Stimulated activated CD4-positive, alpha-beta T cell treated with anti-CD3 and anti-CD28 coated beads, Interleukin-15, amount 100 ng/mL, for 1 hour (primary cell): ENCODE measurements around the gene NGDN.

Experiments used
- DNase-seq, 2 donors: peaks; one replicate each; pipeline ENCODE4 v3.0.0-alpha.2; 2020; ENCODE audit warnings: low read depth in 1 of 2, low spot score in 1 of 2

NGDN gene

DNA sequence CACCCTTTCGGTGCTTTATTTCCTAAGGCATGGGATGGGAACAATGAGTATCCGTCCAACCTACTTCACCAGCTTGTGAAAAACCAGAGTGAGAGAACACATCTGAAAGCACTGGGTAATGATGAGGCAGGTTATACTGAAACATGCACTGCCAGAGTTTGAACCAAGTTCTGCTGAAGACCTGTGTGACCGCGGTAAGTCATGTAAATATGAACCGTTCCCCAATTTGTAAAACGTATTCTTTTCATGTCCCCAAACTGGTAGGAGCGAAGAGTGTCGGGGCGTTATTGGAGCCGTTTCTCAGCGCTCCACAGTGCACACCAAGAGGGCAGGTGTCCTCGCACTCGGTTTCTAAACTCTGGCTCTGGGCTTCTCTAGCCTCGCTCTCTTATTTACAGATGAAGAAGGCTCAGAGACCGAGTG lies 788 bp upstream of the NGDN start:
- DNase-seq, result no peak

DNA sequence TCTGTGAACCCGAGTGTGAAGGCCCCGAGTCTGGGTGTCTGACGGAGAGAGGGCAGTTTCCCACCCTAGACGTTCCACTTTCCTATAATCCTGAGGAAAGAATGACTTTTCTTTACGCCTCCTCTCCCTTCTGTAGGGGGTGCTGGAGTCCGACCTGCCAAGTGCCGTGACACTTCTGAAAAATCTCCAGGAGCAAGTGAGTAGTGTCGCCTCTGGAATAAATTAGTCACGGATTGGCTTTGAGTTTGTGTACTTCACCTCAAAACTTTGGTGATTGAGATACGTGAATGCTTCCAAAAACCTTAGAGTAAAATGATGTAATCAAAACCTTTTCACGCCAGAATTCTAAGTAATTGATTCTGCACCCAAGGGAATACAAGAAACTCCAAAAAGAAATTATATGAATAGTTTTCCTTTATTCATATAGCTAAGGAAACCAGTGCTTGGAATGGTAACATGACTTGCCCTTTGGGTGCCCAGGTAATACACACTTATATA lies 452 bp downstream of the NGDN start:
- peak; percentile 2 to 4 for DNase-seq

DNA sequence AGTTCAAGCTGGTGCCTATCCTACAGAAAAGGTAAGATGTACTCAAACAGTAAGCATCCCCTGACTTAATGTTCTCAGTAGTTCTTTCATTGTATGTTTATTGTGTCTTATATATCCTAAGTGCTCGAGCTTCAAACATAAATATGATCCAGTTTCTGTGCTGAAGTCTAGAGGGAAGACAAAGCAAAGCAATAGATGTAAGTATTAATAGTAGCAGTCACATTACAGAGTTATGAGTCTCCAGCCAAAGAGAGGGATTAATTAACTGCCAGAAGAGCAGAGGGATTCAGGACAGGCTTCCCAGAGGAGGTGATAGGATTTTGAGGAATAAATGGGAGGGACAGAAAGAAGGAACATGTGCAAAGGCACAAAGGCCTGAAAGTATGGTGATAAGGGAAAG lies 1.4 kb downstream of the NGDN start:
- no peak for DNase-seq

DNA sequence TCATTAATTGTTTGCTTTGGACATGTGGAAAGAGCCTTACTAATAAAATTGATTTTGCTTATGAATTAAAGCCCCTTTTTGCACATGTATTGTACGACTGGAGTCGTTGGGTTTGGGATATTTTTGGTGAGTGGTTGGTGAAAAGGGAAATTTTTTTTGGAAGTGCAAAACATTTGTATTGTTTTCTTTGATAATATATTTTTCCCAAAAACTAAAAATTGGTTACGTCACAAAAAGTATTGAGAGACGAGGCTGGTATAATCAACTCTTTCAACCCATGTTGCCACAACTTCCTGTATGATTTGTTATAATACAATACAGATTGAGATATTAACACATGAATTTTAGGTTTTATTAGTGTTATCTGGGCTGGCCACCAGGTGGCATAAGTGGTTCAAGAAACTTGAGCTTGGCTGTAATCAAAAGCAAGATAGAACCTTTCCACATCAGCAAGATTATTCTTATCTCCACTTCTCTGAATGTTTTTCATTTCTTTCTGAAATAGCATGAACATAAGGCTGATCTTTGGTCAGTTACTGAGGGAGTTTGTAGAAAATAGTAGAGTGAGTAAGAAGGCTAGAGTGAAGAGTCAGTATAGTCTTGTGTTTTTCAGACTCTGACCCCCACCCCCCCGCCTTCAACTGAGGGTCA lies 8.7 kb downstream of the NGDN start:
- DNase-seq, result peak; percentile 25 to 28

DNA sequence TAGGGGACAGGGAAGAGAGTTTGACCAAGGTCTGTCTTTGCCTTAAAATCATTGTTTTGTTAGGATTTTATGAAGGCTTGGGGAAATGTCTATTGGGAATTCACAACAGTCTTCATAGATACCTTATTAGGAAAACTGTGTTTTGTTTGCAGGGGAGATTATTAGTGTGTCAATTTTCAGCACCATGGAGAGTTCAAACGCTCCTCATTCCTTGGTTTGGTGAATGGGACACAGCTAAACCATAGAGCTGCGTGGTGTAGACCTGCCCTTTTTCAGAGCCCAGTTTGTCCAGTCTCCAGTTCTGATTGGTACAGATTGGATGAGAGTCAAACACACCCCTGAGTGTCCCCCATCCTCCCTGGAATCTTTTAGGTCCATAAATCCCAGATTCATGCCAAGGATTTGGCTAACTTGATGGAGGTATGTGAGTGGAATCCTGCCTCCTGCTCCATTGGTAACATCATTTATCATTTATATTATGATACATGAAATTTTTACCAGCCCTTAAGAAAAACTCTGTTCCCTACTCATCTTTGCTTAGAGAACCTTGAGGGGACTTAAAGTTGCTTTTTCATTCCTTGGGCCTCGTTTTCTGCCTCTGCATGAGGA lies 12.0 kb downstream of the NGDN start:
- no peak for DNase-seq

DNA sequence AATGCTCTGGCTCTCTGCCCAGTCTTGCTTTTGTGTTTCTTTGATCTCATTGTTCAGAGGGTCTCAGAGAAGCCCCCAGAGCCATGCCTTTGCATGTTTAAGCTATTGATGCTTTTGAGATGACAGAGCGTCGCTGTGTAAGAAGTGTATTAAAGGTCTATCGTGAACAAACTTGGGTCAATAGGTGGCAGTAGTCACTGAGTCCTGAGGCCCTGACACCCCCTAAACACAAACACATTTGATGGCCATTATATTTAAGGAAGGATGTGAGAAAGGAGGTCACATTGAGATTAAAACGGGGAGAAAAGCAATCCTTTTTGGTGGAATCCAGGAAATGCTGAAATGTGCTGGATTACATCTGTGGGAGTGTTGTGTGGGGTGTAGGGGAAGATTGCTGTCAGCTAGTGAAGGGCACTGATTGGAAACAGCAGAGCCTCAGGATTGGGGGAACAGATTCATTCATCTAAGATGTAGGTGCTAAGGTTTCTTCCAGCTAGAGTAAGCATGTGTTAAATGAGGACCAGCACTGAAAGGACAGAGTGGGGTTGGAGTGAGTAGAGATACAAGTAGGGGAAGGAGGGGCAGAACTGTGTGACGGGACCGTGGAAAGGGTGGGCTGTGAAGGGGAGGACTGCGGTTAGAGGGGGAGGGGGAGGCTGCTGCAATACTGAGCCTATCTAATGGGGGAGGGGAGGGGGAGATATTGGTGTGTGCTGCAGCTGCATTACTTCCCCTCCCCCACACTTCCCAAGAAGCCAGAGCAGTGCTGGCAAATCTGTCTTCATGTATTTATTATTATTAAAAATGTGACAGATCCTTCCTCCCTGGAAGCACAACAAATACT lies 12.7 kb downstream of the NGDN start:
- no peak for DNase-seq

DNA sequence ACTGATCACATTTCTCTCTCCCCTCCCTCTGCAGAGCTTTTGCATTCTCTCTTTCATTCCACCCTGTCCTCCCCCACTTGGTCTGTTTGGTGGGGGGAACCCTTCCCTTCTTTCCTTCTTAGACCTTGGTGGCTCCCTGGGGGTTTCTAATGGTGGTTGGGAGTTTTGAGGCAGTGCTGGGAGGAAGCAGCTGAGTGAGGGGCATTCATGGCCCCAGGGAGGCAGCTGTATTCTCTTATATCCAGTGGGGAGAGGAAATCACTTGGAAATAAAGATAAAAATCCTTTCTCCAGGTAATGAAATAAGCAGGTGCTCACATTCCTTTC lies 13.3 kb downstream of the NGDN start:
- no peak for DNase-seq

DNA sequence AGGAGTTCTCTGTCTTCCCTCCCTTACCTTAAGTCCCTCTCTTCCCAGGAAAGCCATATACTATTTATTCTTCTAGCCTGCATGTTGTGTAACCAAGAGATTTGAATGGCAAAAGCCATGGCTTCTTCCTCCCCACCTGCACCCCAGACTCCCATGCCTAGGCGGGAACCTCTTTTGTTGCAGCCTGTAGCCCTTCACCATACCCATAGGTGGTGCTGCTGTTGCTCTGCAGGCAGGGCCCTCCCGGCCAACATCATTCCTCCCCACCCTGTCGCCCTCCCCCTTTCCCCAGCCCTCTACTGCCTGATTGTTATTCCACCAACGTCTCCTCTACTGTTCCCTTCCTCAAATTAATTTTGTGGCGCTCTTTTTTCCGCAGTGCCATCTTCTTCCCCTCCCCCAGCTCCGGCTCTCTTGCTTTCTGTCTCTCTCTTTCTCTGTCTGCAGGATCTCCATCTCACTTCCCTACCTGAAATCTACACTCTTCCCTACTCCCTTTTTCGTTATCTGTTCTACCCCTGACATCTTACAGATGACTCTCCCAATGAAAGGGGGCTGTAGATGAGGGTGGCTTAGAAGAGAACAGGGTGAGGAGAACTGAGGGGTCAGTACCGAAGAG lies 13.8 kb downstream of the NGDN start:
- DNase-seq, result no peak

DNA sequence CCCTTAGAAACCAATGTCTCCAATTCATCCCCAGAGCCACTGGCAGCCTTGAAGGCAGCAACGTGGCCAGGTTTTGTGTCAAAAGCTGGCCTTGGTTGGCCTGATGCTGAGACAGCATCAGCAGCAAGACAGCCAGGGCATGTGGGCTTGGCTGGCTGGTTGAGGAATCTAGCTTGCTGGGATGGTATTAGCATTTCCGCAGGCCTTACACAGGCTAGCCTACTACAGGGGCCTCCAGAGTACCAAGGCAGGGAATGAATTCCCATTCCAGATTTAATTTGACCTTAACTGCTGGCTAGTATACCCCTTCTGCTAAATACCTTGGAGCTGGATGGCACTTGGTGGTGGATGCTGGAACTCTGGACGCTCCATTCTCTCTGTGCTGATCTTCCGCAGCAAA lies 15.8 kb downstream of the NGDN start:
- no peak for DNase-seq

DNA sequence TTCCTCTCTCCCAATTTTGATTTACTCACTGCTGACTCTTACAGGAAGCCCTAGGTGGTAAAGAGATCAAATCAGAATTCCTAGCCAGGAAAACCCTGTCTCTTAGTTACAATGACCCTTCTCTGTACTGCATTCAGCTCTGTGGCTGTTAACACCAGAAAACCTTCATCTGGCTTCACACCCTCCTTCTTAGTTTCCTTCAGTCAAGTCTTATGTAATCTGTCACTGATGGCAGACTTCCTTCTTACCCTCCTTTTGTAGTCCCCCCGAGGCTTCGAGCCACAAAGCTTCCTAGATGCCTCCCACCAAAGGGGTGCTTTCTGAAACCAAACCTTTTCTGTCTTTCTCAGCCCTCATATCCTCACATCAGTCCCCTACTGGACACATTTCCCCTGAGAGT lies 16.5 kb downstream of the NGDN start:
- no peak for DNase-seq

DNA sequence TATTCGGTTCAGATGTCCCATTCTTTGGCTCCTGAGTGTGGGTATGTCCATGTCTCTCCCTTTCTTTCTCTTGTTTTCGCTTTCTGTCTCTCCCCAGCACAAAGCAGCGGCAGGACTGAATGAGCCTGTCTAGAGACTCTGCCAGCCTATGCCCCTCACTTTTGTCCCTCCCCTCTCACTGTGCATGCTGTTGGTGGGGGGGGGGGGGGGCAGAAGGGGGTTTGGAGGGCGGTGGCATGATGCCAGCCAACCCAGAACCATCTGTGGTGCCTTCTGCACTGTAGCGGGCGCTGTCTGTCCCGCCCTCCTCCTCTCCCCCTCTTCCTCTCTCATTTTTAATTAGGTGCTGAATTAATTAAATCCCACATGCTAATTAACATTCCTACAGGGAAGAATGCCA lies 17.7 kb downstream of the NGDN start:
- DNase-seq, result no peak

DNA sequence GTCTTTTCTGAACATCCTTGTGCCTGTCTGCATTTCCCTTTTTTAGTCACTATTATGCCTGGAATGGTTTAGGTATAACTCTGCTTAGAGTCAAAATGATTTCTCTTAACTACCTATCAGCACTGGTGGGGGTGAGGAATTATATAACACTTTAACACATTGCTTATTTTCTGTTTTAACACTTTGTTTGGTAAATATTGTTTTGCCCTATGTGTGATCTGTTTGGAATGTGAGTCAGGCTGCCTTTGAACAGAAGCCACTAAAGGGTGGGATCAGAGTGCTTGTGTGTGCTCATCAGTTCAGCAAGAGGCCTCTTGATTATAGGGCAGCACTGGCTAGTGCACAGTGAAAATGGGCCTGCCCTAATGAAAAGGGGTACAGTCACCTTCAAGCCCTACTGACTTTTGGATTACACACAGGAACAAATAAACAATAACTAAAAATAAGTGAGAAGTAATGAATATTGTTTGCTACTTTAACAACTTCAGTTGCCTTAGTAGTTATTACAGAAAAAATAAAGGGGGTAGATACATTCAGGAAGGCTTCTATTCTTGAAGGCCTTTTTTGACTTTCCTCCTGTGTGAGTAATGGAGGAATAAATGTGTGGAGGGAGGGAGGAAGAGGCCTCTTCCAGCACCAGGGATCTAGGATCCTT lies 23.2 kb downstream of the NGDN start:
- DNase-seq, result no peak

DNA sequence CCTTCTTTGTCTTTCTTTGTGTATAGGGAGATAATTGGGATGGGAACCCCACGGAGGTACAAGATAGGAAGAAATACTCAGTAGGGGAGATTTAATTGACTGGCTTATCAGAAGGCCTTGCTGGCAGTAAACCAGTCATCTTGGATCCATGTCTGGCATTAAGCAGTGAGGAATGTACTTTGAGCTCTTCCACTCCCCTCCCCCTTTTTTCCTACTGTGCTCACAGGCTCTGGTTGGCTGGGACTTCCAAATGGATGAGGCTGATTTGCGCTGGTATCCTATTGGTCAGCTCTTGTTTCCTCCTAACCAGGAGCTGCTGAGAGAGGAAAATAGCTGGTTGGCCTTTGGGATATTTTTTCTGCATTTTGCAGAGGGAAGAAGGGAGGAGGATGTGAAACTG lies 24.7 kb downstream of the NGDN start:
- DNase-seq, result no peak

DNA sequence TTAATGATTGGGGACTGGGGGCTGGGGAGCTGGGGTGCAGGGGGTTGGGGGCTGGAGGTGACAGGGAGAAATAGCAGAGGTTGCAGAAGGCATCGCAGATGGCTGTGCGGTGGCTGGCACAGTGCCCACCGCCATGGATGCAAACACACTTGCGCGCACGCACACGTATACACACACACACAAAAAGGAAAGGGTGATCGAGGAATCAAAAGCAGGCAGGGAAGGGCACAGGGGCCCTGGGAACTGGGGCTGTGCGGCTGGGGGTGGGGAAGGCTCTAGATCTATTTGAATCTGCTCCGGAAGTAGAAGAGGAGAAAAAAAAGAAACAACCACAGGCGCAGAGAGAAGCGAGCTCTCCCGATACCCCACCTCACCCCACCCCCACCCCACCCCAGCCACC lies 42.7 kb downstream of the NGDN start:
- no peak for DNase-seq

DNA sequence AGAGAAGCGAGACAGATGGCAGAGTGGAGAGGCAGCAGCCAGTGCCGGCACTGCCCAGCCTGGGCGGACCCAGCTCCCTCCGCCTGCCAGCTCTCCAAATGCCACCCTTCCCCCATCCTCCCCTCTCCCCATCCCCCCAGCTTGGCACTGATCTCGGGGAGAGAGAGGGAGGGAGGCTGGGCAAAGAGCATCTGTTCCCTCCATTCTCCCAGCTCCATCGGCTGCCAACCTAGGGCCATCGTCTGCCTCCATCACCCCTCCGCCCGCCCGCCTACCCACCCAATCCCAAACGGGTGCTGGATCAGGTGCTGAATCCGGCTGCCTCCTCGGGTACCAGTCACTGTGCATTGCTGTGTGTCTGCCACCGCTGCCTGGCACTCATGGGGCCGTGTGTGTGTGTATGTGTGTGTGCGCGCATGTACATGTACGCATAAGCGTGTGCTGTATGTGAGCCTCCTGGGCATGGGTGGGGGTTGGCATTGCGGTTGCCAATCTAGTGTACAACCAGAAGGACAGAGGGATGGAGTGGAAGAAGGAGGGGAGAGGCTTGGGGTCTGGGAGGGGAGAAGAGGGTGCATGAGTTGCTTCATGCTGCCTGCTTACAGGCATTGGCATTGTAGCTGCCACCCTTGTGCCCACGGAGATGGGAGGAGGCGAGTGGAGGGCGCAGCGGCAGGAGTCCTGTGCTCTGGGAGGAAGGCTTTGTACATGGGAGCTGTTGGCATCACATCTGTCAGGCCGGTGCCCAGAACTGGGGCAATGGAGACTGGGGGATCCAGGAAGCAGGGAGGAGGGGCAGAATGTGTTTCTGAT lies 43.7 kb downstream of the NGDN start:
- DNase-seq, result no peak

DNA sequence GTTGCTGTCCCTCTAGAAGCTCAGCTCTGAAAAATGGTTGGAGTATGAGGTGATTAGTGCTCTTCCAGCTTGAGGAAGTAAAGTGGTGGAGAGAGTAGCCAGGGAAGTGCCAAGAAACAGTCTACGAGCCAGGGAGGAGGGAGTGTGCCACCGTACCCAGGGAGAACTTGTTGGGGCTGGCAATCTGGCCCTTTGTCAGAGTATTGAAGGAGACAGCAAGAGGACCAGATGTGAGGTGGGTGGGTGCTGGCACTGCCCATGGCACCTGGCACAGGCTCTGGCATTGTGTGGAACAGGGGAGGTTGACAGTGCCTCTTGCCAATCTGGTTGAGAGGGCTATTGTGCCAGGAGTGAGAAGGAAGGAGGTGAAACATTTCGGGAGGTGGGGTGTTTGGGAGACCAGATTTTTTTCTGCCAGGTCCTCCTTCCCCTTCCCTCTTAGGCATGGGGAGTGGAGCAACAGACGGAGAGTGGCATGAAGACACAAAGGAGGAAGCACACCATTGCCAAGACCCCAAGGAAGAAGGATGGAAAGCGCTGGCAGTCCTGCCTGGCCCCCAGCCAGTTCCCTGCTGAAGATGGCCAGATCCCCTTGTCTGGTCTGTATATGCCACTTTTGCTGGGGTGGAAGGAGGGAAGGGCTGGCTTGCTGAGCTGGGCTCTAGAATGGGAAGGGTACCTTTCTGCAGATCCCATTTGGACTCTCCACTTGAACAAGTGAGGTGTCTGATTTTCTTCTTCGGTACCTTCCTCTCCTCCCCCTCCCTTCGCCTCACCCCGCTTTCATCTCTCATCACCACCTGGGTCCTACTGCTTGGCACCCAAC lies 44.5 kb downstream of the NGDN start:
- no peak for DNase-seq

DNA sequence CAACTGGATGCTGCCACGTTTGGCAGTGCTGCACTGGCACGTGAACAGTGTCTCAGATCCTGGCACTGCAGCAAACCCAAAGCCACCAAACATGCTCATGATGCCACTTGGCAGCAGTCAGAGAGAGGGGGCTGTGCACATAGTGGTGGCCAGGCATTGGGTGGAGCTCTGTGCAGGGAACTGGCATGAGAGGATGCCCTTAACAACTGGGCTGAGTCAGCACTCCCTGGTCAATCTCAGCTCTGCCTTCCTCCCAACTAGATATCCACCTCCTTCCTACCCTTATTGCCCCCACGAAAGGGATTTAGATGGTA lies 45.1 kb downstream of the NGDN start:
- DNase-seq, result no peak

DNA sequence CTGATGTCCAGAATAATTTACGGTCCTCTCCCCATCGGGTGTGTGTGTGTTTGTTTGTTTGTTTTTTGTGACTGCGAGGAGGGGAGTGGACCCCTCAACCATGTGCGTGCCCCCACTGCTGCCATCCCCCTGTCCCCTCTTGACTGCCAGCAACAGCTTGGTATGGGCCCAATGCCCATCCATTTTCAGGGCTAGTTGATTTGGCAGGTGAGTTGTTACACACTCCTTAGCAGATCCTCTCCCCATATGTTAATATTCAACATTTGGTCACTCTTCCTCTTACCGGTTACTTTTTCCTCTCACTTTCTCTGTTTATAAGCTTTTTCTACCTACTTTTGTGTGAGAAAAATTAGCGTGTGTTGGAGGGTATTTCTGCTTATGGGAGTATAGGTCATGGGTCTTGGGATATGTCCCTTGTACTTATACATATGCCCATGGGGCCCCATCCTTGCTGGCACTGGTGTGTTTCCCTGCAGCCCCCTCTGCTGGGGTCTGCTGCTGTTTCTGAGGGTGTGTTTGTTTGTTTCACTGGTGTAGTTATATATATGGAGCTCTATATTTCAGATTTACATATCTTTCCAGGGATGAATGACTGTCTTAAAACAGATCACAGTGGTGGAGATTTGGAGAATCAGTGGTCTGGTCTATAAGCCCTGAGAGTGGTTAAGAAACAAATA lies 48.3 kb downstream of the NGDN start:
- no peak for DNase-seq

DNA sequence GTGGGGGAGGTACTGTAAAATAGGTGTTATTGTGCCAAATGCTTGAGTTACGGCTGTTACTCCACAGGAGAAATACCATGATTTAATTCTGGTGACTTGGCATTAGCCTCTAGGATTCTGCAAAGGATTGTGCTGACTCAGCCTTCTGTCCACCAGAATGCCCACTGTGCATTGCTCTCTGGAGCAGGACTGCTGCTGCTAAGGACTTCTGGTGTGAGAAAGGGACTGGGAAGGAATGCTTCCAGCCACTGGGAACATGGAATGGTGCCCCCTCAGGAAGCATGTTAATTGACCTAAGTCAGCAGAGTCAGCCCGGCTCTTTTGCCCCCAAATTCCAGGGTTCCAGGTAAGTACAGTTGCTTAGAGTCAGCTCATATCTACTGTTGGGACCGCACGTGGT lies 49.2 kb downstream of the NGDN start:
- DNase-seq, result no peak
